GM12878 (cell line): ENCODE measurements around the gene TOMM40L. TPM values are rescaled to one million over a fixed set of nuclear protein-coding genes. Genes with fewer than 3 reads are reported as not detected.

Experiments
- ATAC-seq: fragments of 200-7000 bp; cut with Tn5 transposase; 3 replicates; pipeline ENCODE4 v1.9.1; 2020; ENCODE audit warnings: mild to moderate bottlenecking, moderate library complexity
- BruUV-seq: library from RNA; stranded (reverse); fragments of 400-500 nt; replicated peaks from 2 replicates; lab custom pipeline; 2021; lab: Mats Ljungman, UMichigan
- CTCF ChIA-PET: fragments of 300-600 bp; sonication (Branson Sonifier 250); formaldehyde crosslinking; extraction: SDS; loops from one replicate; lab custom pipeline; 2021; ENCODE audit warnings: inconsistent platforms; lab: Yijun Ruan, JAX
- POLR2A ChIA-PET: fragments of 350-600 bp; formaldehyde crosslinking; extraction: SDS; loops from one replicate; lab custom pipeline; 2021; ENCODE audit warnings: inconsistent platforms; lab: Charles Lee
- RAD21 ChIA-PET: fragments of 300-600 bp; sonication (Branson Sonifier 250); formaldehyde crosslinking; loops from one replicate; lab custom pipeline; 2023; ENCODE audit warnings: antibody characterized with exemption; ENCODE audit not compliant: unreplicated experiment; lab: Charles Lee
- SMC1A ChIA-PET: fragments of 300-600 bp; sonication (Branson Sonifier 250); formaldehyde crosslinking; loops from one replicate; lab custom pipeline; 2023; ENCODE audit not compliant: unreplicated experiment, uncharacterized antibody; lab: Charles Lee
- DNase-seq: peaks from one replicate; pipeline ENCODE4 v3.0.0-alpha.2; 2011; ENCODE audit warnings: low read depth, low spot score
- FAIRE-seq: peaks from 3 replicates; lab custom pipeline; 2011; peaks lifted over from hg19 to GRCh38; lab: Jason Lieb, UNC
- H2AFZ ChIP-seq: 2 replicates; pipeline ENCODE4 v1.6.0; 2011; ENCODE audit warnings: low read depth, low read length, control low read depth; ENCODE audit not compliant: control insufficient read depth
- H3K27ac ChIP-seq: 2 replicates; pipeline ENCODE4 v1.5.1; 2011; ENCODE audit warnings: control low read depth; ENCODE audit not compliant: control insufficient read depth, insufficient read depth
- H3K27me3 ChIP-seq, 2 experiments: replicated peaks in 1 of 2; 2 replicates each; pipeline versions ENCODE4 v1.6.0 to v1.6.1; 2011; ENCODE audit warnings: low read length in 1 of 2; ENCODE audit not compliant: control insufficient read depth in 2 of 2, insufficient read depth in 2 of 2
- H3K36me3 ChIP-seq, 2 experiments: 2 replicates each; pipeline ENCODE4 v1.5.1; 2011; ENCODE audit warnings: low read length in 1 of 2; ENCODE audit not compliant: control insufficient read depth in 2 of 2, insufficient read depth in 2 of 2
- H3K4me1 ChIP-seq: 2 replicates; pipeline ENCODE4 v1.6.1; 2011; ENCODE audit warnings: mild to moderate bottlenecking, low read length, moderate library complexity, mixed read lengths; ENCODE audit not compliant: control insufficient read depth, insufficient read depth
- H3K4me2 ChIP-seq: 2 replicates; pipeline ENCODE4 v1.6.0; 2011; ENCODE audit warnings: control low read depth; ENCODE audit not compliant: control insufficient read depth, insufficient read depth
- H3K4me3 ChIP-seq: fragments of 200-600 bp; sonication (generic); 2 replicates; pipeline ENCODE4 v1.5.1; 2016
- H3K79me2 ChIP-seq: 2 replicates; pipeline ENCODE4 v1.6.0; 2011; ENCODE audit warnings: low read length; ENCODE audit not compliant: control insufficient read depth, insufficient read depth
- H3K9ac ChIP-seq: 2 replicates; pipeline ENCODE4 v1.8.0; 2011; ENCODE audit warnings: low read length, control low read depth, mixed read lengths; ENCODE audit not compliant: control insufficient read depth, insufficient read depth
- H3K9me3 ChIP-seq: replicated peaks from 3 replicates; pipeline ENCODE4 v1.5.1; 2011; ENCODE audit warnings: mild to moderate bottlenecking, low read length; ENCODE audit not compliant: control insufficient read depth, insufficient read depth
- H4K20me1 ChIP-seq: 2 replicates; pipeline ENCODE4 v1.6.0; 2011; ENCODE audit not compliant: control insufficient read depth, insufficient read depth
- BCLAF1 ChIP-seq: fragments of 450-650 bp; IDR thresholded peaks from 2 replicates; pipeline ENCODE4 v1.6.1; 2017; ENCODE audit warnings: antibody characterized with exemption, mild to moderate bottlenecking, moderate library complexity
- E4F1 ChIP-seq: fragments of 450-650 bp; IDR thresholded peaks from 2 replicates; pipeline ENCODE4 v1.6.1; 2018; ENCODE audit warnings: borderline replicate concordance, mild to moderate bottlenecking; ENCODE audit not compliant: partially characterized antibody
- GATAD2B ChIP-seq: fragments of 450-650 bp; conservative IDR thresholded peaks from 2 replicates; pipeline ENCODE4 v1.6.1; 2017; ENCODE audit warnings: low read depth, mild to moderate bottlenecking, moderate library complexity
- IRF5 ChIP-seq: fragments of 450-650 bp; IDR thresholded peaks from 2 replicates; pipeline ENCODE4 v1.6.1; 2017; ENCODE audit warnings: borderline replicate concordance
- NRF1 ChIP-seq: conservative IDR thresholded peaks from 2 replicates; pipeline ENCODE4 v1.6.1; 2011; ENCODE audit warnings: mild to moderate bottlenecking, low read depth, low read length, improper control_type of control experiment
- POLR2A ChIP-seq: IDR thresholded peaks from 2 replicates; pipeline ENCODE4 v1.6.1; 2011; ENCODE audit warnings: low read depth, mild to moderate bottlenecking, low read length
- REST ChIP-seq: IDR thresholded peaks from 2 replicates; pipeline ENCODE4 v1.6.1; 2012; ENCODE audit warnings: mild to moderate bottlenecking, low read depth, low read length
- YY1 ChIP-seq: IDR thresholded peaks from 2 replicates; pipeline ENCODE4 v1.6.1; 2011; ENCODE audit warnings: low read depth, mild to moderate bottlenecking, low read length
- ZNF622 ChIP-seq: fragments of 450-650 bp; IDR thresholded peaks from 2 replicates; pipeline ENCODE4 v1.6.1; 2017; ENCODE audit warnings: mild to moderate bottlenecking, inconsistent platforms
- WGBS: methylation state at CpG from one replicate; pipeline ENCODE4 v1.1.6; 2016; ENCODE audit warnings: low lambda C conversion rate; ENCODE audit not compliant: insufficient replicate concordance, insufficient coverage; ENCODE audit errors: missing lambda C conversion rate; 5-methylcytosine and 5-hydroxymethylcytosine counted together
- in situ Hi-C: fragments of 300-500 bp; cut with MboI; formaldehyde crosslinking; loops from 9 replicates; pipeline ENCODE4 v1.14.3; 2018; ENCODE audit warnings: mixed read lengths
- intact Hi-C: fragments of 100-400 bp; cut with micrococcal nuclease; formaldehyde crosslinking; loops from one replicate; pipeline ENCODE4 v1.14.2; 2022; ENCODE audit not compliant: unreplicated experiment
- polyA plus RNA-seq, 11 experiments: library from polyadenylated mRNA; depleted of rRNA in 4 of 11; unstranded in 6 of 11; stranded (reverse) in 5 of 11; fragments of >200 nt; fragmentation: Nextera tagmentation in 4 of 11; fragmentation: Illumina TruSeq in 1 of 11; extraction: Ambion mirVana in 4 of 11; extraction: Trizol in 1 of 11; gene quantifications; 1 replicate in 1 of 11; 2 replicates in 10 of 11; pipeline versions ENCODE4 v1.2.1 to v1.2.3, GENCODE V29; 2011 to 2016; ENCODE audit warnings: inconsistent platforms in 2 of 11, missing spikeins in 2 of 11, low read depth in 1 of 11
- total RNA-seq, 4 experiments: library from RNA; depleted of rRNA in 3 of 4; stranded (reverse); fragments of >200 nt in 3 of 4; fragmentation: Illumina TruSeq in 1 of 4; extraction: Trizol in 1 of 4; gene quantifications; 2 replicates each; pipeline versions ENCODE4 v1.2.1 to v1.2.3, GENCODE V29; 2013 to 2021

TOMM40L gene
- total and polyA plus RNA-seq, 10 of the 15 experiments (the other 5 are each of a cell fraction or from before 2014, with no cell fraction given), result 5.9 to 21.6 (median 15.7) TPM

GRCh38 chr1:161198897-161199431 lies 26.9 kb upstream of the TOMM40L start, which contains the start of gene ADAMTS4 (continued):
- no peak for TF ChIP-seq REST
- no peak for TF ChIP-seq GATAD2B
- no peak for TF ChIP-seq NRF1
- no peak for TF ChIP-seq POLR2A
- TF ChIP-seq, all 136 proteins: peak for 0

- no peak overlapping the region for H3K27ac ChIP-seq
- FAIRE-seq, result no peak
- H4K20me1 ChIP-seq, result no peaks in the 10 kb centered on the region
- SMC1A ChIA-PET, result no interaction called here
- intact Hi-C loops, result no loop called here
- H3K4me3 ChIP-seq, result no peak overlapping the region
- in situ Hi-C loops, result loop anchor here (10.0 kb wide), 1 partner anchor 545 kb away; the partner anchor contains the start of gene DUSP12
- H3K27me3 ChIP-seq, result no peaks in the 10 kb centered on the region
- H3K79me2 ChIP-seq, result peaks cover 20% of the 10 kb centered on the region
- 77% methylated on average over 3 of the region's 5 CpGs for WGBS
- H3K4me2 ChIP-seq, result no peak overlapping the region
- H3K4me1 ChIP-seq, result peaks cover 32% of the 10 kb centered on the region
- DNase-seq, result no peak
- BruUV-seq, result no TSS peak
- POLR2A ChIA-PET, result interaction anchor here (0.5 kb wide), 1 partner anchor 18 kb away, joined by 5 read pairs; no protein-coding TSS in a partner anchor
- H3K9ac ChIP-seq, result no peak overlapping the region
- H3K36me3 ChIP-seq, result no peaks in the 10 kb centered on the region
- no peaks in the 10 kb centered on the region for H3K9me3 ChIP-seq
- no peak overlapping the region for H2AFZ ChIP-seq
- no peak for ATAC-seq
- CTCF ChIA-PET, result interaction anchor here (0.6 to 0.7 kb wide), 3 partner anchors 10 to 368 kb away, joined by 3 read pairs; partner anchors contain the start of gene TOMM40L
- RAD21 ChIA-PET, result interaction anchor here (1.4 to 1.6 kb wide), 2 partner anchors 18 to 26 kb away, joined by 5 read pairs; partner anchors contain the start of gene TOMM40L
- TF ChIP-seq IRF5 (no peak), BCLAF1 (no peak), ZNF622 (no peak), YY1 (no peak), E4F1 (no peak)
Observed at GRCh38 chr1:161199506-161200139, 26.2 kb upstream of the TOMM40L start.
